GM18517 (cell line): ENCODE results near the gene SAMD3.
"Not testable (repeated sequence)": the region's sequence is repeated elsewhere in the genome, so short reads cannot be mapped to it uniquely, and the experiment has no call there.

Experiments used
- ATAC-seq: cut with Tn5 transposase; IDR thresholded peaks from one replicate; pipeline ENCODE4 v1.9.1; 2021; ENCODE audit warnings: mild to moderate bottlenecking, moderate library complexity; ENCODE audit not compliant: unreplicated experiment

SAMD3 gene

GRCh38 chr6:130138116-130138908 lies 84.4 kb downstream of the SAMD3 start:
- ATAC-seq, result peak; percentile 86

GRCh38 chr6:130136798-130137197 lies 86.0 kb downstream of the SAMD3 start:
- ATAC-seq, result no peak

- no peak for ATAC-seq
Observed at GRCh38 chr6:130134582-130134981, 88.2 kb downstream of the SAMD3 start.

- ATAC-seq, result peak; percentile 86
Observed at GRCh38 chr6:130132286-130132701, 90.5 kb downstream of the SAMD3 start.

DNA sequence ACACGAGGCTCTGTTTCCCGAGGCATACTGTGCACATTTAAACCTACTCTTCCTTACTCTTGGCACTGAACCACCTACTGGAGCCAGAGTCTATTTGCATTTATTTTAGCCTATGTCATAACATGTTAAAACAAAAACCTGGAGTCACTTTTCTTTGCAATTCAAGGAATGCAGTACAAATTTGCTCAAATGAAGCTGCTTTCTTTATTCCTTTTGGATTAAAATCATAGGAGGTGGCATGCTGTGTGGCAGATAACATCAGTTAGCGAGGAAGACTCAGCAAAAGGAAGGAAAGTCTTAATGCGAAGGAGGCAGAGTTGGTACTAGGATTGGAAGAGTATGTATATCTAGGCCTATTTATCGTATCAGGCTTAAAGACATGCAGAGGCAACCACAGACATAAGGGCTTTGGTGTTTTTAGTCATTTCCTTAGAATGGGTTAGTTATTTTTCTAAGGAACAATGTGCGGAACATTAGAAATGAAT lies 92.9 kb downstream of the SAMD3 start:
- no peak for ATAC-seq

GRCh38 chr6:130128326-130128725 lies 94.4 kb downstream of the SAMD3 start:
- no peak for ATAC-seq

DNA sequence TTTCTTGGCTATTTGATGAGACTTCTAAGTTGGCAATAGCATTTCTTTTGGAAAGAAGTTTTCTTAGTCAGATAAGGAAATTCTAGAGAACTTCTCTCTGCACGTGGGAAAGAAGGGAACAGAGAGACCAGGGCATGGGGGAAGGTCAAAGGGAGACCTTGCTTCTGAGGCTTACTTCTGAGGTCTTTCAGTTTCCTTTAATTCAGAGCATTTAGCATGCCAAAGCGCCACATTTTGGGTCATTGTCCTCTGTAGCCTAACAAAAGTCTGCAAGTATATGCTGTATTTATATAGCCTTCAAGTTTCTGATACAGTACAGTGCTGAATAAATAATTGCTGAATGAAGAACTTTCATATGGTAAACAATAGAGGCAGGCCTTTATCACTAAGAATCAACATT lies 95.6 kb downstream of the SAMD3 start:
- no peak for ATAC-seq

DNA sequence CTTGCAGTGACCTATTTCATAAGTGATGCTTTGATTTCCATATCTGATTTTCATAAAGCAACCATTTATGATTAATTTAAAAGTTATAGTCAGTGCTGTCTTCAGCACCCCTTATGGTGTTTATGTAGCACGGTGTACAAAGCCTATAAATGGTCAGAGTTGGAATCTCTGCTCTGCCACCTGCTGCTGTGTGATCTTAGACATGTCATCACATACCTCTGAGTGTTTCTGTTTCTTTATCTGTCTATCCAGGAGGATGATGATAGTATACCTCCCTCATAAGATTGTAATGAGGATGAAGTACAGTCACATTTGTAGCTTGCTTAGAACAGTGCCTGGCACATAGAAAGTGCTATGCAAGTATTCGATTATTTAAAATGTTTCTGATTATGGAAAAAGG lies 100.5 kb downstream of the SAMD3 start:
- ATAC-seq, result no peak

GRCh38 chr6:130120731-130121130 lies 102.0 kb downstream of the SAMD3 start:
- no peak for ATAC-seq

DNA sequence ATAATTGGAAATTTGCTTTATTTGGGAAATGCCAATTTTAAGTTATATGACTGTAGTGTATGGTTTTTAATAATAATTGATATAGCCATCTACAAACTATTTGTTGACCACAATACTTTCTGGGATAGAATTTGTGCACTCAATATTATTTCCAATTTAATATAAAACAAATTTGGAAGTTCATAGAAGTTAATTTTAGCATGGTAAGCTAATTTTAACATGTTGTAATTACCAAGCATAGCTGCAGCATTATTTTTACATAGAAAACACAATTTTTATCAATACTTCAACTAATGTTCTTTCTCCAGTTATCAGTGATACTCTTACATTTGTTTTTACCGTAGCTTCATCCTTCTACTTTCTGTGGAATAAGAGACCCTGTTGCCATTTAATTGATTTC lies 103.5 kb downstream of the SAMD3 start:
- no peak for ATAC-seq

- ATAC-seq, result peak; percentile 36
Observed at GRCh38 chr6:130118236-130118635, 104.5 kb downstream of the SAMD3 start.

DNA sequence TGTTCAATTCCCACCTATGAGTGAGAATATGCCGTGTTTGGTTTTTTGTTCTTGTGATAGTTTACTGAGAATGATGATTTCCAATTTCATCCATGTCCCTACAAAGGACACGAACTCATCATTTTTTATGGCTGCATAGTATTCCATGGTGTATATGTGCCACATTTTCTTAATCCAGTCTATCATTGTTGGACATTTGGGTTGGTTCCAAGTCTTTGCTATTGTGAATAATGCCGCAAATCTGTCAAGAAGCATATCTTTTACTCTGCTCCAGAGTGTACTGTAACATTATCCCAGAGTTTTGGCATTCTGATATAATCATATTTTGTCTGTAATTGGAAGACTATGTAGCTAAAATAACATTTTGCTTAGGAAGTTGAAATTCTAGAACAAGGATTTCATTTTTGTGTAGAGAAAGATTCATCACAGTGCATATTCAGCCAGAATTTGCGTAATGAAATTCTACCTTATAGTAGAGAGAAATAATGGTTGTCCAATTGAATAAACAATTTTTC lies 105.5 kb downstream of the SAMD3 start:
- ATAC-seq, result not testable (repeated sequence)

- peak; percentile 46 for ATAC-seq
Observed at GRCh38 chr6:130116273-130116672, 106.5 kb downstream of the SAMD3 start.

- ATAC-seq, result peak; percentile 92
Observed at GRCh38 chr6:130115036-130115435, 107.7 kb downstream of the SAMD3 start.

GRCh38 chr6:130113201-130113710 lies 109.5 kb downstream of the SAMD3 start:
- no peak for ATAC-seq

DNA sequence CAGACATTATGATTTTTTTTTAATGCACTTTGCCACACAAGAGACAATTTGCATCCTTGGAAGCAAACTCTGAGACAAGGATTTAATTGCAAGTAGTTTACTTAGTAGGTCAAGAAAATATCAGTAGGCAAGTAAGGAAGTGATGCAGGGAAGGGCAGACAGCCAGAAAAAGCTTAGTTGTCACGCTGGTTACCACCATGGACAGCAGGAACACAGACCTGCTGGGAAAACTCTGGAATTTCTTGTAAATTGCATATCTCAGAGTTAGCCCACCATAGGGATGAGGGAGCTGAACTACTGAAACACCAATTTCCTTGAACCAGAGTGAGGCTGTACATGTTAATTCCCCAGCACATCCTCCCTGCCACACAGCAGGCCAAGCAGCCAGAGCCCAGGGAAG lies 111.7 kb downstream of the SAMD3 start:
- ATAC-seq, result no peak

DNA sequence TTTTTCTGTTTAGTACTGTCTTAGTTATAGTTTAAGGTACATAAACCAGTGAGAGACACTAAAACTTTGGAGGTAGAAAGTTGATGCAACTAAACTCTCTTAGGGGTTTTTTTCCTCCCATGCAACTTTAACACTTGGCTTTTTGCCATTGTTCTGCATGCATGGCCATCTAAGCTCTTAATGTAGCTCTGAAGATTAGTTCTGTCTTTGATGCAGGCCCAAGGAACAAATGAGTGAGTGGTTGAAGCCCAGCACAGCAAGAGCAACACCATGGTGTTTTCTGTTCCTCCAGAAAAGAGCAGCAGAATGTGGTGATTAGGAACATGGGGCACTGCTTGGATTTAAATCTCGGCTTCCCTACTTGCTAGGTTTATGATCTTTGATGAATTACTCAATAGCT lies 115.0 kb downstream of the SAMD3 start:
- no peak for ATAC-seq

- ATAC-seq, result peak; percentile 90
Observed at GRCh38 chr6:130105996-130106704, 116.6 kb downstream of the SAMD3 start.

DNA sequence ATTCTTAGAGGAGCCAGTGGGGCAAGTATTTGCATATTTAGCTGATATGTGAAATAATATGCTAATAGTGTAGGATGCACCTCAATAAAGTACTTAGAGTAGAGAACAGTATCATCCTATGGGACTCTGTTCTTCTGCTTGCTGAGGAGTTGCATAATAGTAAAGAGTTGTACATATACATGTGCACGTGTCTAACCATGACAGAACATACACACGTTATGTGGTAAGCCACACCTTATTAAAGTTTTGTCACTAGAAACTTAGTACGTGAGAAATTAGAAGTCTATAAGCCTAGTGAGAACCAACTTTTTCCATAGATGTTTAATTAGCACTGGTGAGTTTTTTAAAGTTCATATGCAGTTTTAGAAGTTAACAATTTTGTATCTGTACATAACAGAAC lies 123.6 kb downstream of the SAMD3 start:
- ATAC-seq, result no peak

- no peak for ATAC-seq
Observed at GRCh38 chr6:130098317-130098716, 124.4 kb downstream of the SAMD3 start.
